ENCODE results near the gene MCAM. TPM values are rescaled to one million over a fixed set of nuclear protein-coding genes. Genes with fewer than 3 reads are reported as not detected.

Gene MCAM
- total and polyA plus RNA-seq, 4 donors, result 2.2 to 49.6 (median 9.3) TPM

GRCh38 chr11:119266517-119267255, 50.2 kb downstream of the MCAM start (continued):
- TF ChIP-seq CTCF (IDR thresholded peaks at IDR 0.05; ENCODE audit: low read depth, low read length, missing input control) (no peak), YY1 (IDR thresholded peaks at IDR 0.05) (no peak), HNF4G (IDR thresholded peaks at IDR 0.05) (no peak), GABPA (IDR thresholded peaks at IDR 0.05 in 1 of 2, conservative IDR thresholded peaks at IDR 0.05 in 1 of 2) (no peak), RAD21 (IDR thresholded peaks at IDR 0.05) (no peak)

- TF ChIP-seq JUND (IDR thresholded peaks at IDR 0.05), result no peak
- no peak for TF ChIP-seq FOXA2 (IDR thresholded peaks at IDR 0.05)
- H3K27ac ChIP-seq (ENCODE audit: low read depth in 1 of 2, low read length in 2 of 2), result no peak overlapping the region
- no peak for DNase-seq (ENCODE audit: low spot score)
- peaks cover 0 to 4% (median under 1%) of the 10 kb centered on the region in 4 donors for H3K4me1 ChIP-seq (ENCODE audit: control insufficient read depth in 4 of 4, insufficient read depth in 4 of 4, low read length in 3 of 4)
- H3K36me3 ChIP-seq (ENCODE audit: control insufficient read depth in 4 of 4, insufficient read depth in 3 of 4, low read depth in 1 of 4, low read length in 3 of 4), result no peaks in the 10 kb centered on the region
- no peak overlapping the region for H3K9ac ChIP-seq (ENCODE audit: low read depth in 1 of 2, low read length in 2 of 2)
- no peaks in the 10 kb centered on the region for H3K9me3 ChIP-seq (ENCODE audit: control insufficient read depth in 4 of 4, low read length in 3 of 4)
- H3K27me3 ChIP-seq (ENCODE audit: control insufficient read depth in 4 of 4, insufficient read depth in 4 of 4, low read length in 3 of 4), result no peaks in the 10 kb centered on the region
- WGBS, result 94% methylated on average over 3 of the region's 3 CpGs
- no peak overlapping the region for H3K4me3 ChIP-seq (ENCODE audit: low read depth in 1 of 3, low read length in 3 of 3)
Observed at GRCh38 chr11:119266063-119266462, 50.9 kb downstream of the MCAM start.

- Histone ChIP-seq H3K4me1 (ENCODE audit: control insufficient read depth in 4 of 4, insufficient read depth in 4 of 4, low read length in 3 of 4) (peaks cover 0 to 4% (median under 1%) of the 10 kb centered on the region in 4 donors), H3K9me3 (ENCODE audit: control insufficient read depth in 4 of 4, low read length in 3 of 4) (no peaks in the 10 kb centered on the region), H3K4me3 (ENCODE audit: low read depth in 1 of 3, low read length in 3 of 3) (no peak overlapping the region), H3K36me3 (ENCODE audit: control insufficient read depth in 4 of 4, insufficient read depth in 3 of 4, low read depth in 1 of 4, low read length in 3 of 4) (no peaks in the 10 kb centered on the region), H3K9ac (ENCODE audit: low read depth in 1 of 2, low read length in 2 of 2) (no peak overlapping the region), H3K27ac (ENCODE audit: low read depth in 1 of 2, low read length in 2 of 2) (peak overlapping the region in 1 of 2 donors; percentile 31), H3K27me3 (ENCODE audit: control insufficient read depth in 4 of 4, insufficient read depth in 4 of 4, low read length in 3 of 4) (no peaks in the 10 kb centered on the region)
- TF ChIP-seq HNF4G (IDR thresholded peaks at IDR 0.05) (no peak), RAD21 (IDR thresholded peaks at IDR 0.05) (peak in 1 of 2 donors; percentile 5), FOXA1 (IDR thresholded peaks at IDR 0.05) (no peak), RXRA (IDR thresholded peaks at IDR 0.05) (no peak), FOXA2 (IDR thresholded peaks at IDR 0.05) (no peak), YY1 (IDR thresholded peaks at IDR 0.05) (no peak), ZBTB33 (IDR thresholded peaks at IDR 0.05) (no peak), HNF4A (conservative IDR thresholded peaks at IDR 0.05) (no peak)
- no peak for DNase-seq (ENCODE audit: low spot score)
- 38% methylated on average over 3 of the region's 3 CpGs for WGBS
Observed at GRCh38 chr11:119263352-119263940, 53.5 kb downstream of the MCAM start.
